HG02798 (cell line): Measurements from ENCODE around the gene PKD1L1.
"Not testable (repeated sequence)": the region's sequence is repeated elsewhere in the genome, so short reads cannot be mapped to it uniquely, and the experiment has no call there.

Experiments used
- ATAC-seq: cut with Tn5 transposase; IDR thresholded peaks from one replicate; pipeline ENCODE4 v1.9.1; 2021; ENCODE audit warnings: mild to moderate bottlenecking; ENCODE audit not compliant: unreplicated experiment, poor library complexity

PKD1L1 gene

GRCh38 chr7:47751724-47752123, 196.5 kb downstream of the PKD1L1 start:
- not testable (repeated sequence) for ATAC-seq

DNA sequence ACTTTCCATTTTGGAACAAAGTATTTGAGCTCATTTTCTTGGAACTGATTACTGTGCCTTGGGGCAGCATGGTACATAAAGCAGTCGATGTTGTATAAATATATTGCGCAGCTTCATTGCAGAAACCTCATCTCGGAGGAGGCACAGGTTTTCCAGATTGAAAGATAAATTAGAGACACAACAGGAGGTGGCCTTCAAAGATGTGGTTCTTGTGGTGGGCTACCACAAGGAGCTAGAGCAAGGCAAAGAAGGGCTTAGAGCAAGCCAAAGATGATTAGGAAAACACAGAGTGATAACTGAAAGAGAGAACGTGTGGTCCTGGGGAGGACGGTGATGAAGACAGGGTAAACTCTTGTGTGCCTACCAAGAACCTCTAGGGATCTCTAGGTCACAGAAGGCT, 197.2 kb downstream of the PKD1L1 start:
- no peak for ATAC-seq

- ATAC-seq: no peak
These were observed 200.2 kb downstream of the PKD1L1 start for GRCh38 chr7:47748041-47748440.

GRCh38 chr7:47747160-47747559, 201.1 kb downstream of the PKD1L1 start:
- no peak for ATAC-seq

DNA sequence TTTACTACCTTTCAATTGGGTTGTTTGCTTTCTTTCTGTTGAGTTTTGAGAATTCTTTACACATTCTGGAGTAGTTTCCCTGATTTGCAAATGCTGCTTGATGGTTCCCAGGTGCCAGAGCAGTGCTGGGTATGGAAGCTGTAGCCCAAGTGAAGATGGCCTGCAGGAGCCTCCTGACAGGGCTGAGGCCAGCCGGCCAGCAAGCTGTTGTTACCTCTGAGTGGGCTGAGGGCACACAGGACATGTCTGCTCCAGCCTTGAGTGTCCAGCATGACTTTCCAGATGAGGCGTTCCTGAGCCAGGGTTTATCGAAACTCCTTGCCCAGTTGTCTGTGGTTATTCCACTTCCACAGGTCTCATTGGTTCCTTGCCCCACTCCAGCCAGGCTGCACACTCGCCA, 201.8 kb downstream of the PKD1L1 start:
- ATAC-seq: no peak

DNA sequence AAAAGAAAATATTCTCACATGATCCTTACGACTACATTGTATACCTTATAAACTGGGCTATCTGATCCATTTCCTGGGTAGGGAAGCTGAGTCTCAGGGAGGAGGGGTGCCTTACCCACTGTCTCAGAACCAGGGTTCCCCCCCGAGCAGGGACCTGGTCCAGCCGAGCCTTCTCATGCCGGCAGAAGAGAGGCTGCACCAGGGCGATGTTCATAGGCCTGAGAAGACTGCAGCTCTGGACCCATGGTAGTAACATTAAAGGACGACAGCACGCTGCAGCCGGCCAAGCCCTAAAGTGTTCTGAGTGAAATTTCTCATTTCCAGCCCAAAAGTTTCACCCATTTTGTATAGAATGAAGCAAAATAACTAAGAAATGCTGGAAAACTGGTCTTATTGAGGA, 203.4 kb downstream of the PKD1L1 start:
- no peak for ATAC-seq

DNA sequence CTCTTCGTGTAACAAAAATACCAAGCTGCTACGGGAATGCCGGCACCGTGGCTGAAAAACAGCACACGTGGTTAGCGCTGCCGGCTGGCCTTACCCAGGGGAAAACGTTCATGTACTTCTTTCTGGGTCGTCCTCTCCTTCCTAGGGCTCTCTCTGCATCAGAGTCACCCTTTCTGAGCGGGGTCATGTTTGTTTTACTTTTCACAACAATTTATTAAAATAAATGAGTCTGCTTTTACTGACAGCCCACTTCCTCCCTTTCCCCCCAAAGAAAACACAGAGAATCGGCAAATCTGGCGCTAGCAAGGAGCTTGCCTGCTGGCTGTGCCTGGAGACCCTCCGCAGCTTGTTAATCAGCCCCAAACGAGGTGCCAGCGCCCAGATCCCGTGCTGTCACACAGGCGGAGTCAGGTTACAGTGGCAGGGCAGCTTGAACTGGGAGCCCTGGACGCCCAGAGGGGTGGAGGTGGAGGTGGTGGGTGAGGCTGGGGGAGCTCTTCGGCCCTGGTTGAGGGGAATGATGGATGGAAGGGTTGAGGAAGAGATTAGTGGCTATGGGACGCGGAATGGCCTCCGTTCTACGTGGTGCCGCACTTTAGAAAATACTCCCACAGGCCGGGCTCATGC, 204.2 kb downstream of the PKD1L1 start:
- no peak for ATAC-seq

DNA sequence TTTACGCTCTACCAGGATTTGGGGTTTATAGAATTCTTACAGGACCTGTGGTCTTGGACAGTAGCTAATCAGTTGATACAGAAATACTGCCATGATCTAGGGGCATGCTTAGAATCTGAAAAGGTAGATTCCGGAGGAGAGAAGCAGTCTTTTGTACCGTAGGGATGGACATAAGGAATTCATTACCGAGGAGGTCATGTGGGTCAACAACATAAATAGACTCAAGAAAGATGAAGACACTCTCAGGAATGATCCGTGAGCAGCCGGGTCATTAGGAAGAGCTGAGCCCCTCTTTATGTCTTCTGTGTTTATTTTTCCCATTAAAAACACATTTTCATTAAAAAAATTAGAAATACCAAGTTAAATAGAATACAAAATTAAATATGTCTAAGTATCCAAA, 206.3 kb downstream of the PKD1L1 start:
- ATAC-seq: no peak

DNA sequence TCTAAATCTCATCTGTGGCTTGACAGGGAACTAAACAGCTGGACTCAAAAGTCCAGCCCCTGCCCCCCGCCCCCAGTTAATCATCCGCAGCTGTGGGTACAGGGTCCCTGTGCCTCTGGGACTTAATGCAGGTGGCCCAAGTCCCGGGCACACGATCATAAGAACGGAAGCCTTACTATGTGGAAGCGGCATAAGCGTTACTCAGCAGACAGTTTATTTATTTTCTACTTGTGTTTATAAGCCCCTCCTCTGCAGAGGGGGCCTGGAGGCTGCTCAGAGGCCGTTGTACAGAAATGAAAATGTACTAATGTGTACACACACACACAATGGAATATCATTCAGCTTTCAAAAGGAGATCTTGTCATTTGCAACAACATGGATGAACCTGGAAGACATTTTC, 208.4 kb downstream of the PKD1L1 start:
- ATAC-seq: no peak

DNA sequence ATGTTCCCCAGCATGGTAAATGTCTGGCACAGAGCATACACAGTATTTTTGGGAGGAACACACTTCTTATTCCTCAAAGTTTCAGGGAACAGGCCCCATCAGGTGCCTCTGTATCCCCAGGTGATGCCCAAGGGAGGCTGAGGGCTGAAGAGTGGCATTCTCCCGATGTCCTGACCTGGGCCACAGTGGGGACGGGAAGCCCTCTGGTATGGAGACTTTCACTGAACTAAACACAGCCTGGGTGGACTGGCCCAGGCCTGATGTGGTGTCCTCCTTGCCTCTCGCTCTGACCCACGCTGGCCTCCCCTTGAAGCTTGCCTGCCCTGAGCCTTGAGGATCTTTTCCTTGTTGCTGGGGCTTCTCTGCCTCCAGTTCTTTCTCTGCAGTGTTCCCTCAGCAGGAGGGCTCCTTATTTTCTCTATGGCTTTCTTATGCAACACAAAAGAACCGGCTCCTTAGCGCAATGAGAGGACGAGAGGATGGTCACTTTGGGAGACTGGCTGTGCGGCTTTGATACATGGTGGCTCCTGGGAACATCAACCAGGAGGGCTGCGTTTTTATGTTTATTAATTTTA, 208.9 kb downstream of the PKD1L1 start:
- no peak for ATAC-seq

- ATAC-seq: no peak
These were observed 209.6 kb downstream of the PKD1L1 start for GRCh38 chr7:47738563-47739166.

- ATAC-seq: no peak
These were observed 210.7 kb downstream of the PKD1L1 start for GRCh38 chr7:47737601-47738000.

DNA sequence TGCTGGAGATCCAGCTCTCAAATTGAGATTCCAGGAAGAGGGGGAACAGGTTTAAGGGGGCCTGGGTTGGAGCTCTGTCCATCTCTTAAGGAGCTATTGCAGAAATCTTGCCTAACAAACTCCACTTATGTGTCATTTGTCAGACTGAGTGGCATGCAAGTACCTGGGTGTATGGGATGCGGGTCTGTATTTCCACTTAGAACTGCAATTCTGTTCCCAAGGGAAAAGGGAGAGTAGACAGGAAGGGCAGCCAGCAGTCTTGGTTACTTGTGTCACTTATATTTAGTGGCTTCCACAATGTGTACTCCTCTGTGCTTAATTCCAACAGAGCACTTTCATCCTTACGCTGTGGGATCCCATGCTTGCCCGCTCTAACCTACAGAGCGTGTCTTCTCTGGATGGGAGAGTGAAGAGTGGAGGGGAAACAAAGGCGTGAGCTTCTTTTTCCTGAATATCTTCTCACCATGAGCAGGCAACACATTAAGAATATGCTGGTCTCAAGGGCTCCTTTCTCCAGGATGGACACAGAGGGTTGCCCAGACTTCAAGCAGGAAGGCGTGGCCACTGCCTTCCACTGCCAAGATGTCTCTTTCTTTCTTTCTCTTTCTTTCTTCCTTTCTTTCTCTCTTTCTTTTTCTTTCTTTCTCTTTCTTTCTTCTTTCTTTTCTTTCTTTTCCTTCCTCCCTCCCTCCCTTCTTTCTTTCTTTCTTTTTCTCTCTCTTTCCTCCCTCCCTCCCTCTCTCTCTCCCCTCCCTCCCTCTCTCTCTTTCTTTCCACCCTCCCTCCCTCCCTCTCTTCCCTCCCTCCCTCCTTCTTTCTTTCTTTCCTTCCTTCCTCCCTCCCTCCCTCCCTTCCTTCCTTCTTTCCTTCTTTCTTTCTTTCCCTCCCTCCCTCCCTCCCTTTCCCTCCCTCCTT, 212.6 kb downstream of the PKD1L1 start:
- ATAC-seq: no peak

- ATAC-seq: no peak
These were observed 213.3 kb downstream of the PKD1L1 start for GRCh38 chr7:47734949-47735291.

DNA sequence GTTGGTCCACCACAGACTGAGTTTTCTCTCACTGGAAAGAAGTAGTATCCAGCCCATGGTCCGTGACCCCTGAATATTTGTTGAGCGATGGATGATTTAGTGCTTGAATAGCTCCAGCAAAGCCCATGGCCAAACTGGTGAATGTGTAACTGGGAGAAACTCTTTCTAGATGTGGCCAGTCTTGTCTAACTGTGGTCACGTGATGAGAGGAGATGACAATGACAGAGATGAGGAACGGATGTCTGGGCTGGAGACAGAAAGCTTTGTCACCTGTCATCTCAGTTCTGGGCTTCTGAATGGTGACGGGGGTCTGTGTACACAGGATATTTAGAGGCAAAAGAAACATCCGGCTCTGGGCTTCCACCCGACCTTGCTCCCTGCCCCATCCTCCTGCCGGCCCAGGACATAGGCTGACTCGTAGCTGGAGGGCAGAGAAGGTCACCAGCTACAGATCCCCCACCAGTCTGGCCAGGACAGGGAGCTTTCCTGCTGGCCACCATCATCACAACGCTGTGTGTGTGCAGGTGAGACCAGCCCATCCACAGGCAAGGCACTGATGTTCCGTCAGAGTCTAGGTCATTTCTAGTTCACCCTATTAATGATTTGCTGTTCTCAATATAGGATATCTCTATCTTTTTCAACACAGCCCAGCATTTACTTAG, 213.8 kb downstream of the PKD1L1 start:
- ATAC-seq: no peak

DNA sequence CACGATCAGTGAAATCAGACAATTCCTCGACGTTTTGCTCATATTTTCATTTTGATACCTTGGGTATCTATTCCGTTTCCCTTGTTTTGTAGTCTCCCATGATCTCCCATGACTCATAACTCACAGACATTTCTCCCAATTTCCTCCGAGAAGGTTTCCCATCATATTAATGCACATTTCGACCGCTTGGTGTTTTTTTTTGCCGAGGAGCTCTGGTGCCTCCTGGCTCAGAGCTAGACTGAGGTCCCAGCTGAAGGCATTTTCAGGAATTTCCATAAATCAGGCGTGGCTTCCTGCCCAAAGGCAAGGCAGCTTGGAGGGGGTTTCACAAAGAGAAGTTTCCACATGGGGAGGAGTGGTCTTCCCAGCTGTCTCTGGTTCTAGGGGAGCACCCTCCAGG, 218.1 kb downstream of the PKD1L1 start:
- ATAC-seq: no peak

- ATAC-seq: no peak
These were observed 222.1 kb downstream of the PKD1L1 start for GRCh38 chr7:47726047-47726726.

DNA sequence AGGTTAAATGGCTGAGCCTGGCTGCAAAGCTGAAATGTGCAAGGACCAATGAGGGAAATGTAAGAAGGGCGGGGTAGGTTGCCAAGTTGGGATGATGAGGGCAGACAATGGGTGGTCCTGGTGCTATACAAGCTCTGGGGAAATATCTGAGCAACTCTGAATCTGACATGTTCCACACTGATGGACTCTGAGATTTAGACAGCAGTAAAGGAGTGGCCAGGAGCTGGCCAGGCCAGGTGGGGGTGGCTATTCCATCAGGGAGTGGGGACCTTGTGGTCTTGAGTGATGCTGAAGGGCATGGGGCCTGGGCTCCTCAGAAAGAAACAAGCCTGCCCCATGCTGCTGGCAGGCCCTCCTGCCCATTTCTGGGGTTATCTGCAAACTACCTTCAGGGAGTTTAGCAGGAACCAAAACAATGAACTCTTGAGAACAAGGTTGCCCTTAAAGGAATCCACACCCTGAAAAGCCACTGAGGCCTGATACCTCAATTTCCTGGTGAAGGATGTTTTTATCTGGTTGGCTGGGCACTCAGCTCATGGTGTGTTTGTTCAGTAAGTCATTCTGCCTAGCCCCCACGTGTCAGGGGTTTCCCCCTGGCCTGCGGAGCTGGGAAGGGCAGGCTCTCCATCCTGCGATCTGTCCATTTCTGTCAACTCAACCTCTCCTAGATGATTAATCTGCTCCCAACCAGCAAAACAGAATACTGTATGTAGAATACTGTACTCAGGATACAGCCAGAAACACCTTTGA, 223.1 kb downstream of the PKD1L1 start:
- ATAC-seq: no peak
